ENCODE measurements around the gene BICD1.

The BICD1 gene

GRCh38 chr12:32419520-32419960 is 312.9 kb downstream of the BICD1 start:
- Histone ChIP-seq H3K27me3 (ENCODE audit: insufficient read depth, low read depth, severe bottlenecking) (no peaks in the 10 kb centered on the region), H3K4me3 (ENCODE audit: low read depth, low read length) (no peak overlapping the region), H3K36me3 (no peaks in the 10 kb centered on the region), H3K9me3 (ENCODE audit: severe bottlenecking) (no peaks in the 10 kb centered on the region), H3K27ac (no peak overlapping the region)
- TF ChIP-seq CTCF (IDR thresholded peaks at IDR 0.05; ENCODE audit: low read depth, low read length), result no peak
- no peak for DNase-seq

- Histone ChIP-seq H3K27ac (no peak overlapping the region), H3K9me3 (ENCODE audit: severe bottlenecking) (no peaks in the 10 kb centered on the region), H3K27me3 (ENCODE audit: insufficient read depth, low read depth, severe bottlenecking) (no peaks in the 10 kb centered on the region), H3K36me3 (no peaks in the 10 kb centered on the region), H3K4me3 (ENCODE audit: low read depth, low read length) (no peak overlapping the region)
- no peak for TF ChIP-seq CTCF (IDR thresholded peaks at IDR 0.05; ENCODE audit: low read depth, low read length)
- no peak for DNase-seq
These were observed 313.7 kb downstream of the BICD1 start for GRCh38 chr12:32420356-32420755.

- no peak for DNase-seq
- TF ChIP-seq CTCF (IDR thresholded peaks at IDR 0.05; ENCODE audit: low read depth, low read length), result no peak
- peaks cover 2% of the 10 kb centered on the region for H3K9me3 ChIP-seq (ENCODE audit: severe bottlenecking)
- H3K27me3 ChIP-seq (ENCODE audit: insufficient read depth, low read depth, severe bottlenecking), result no peaks in the 10 kb centered on the region
- H3K4me3 ChIP-seq (ENCODE audit: low read depth, low read length), result no peak overlapping the region
- no peaks in the 10 kb centered on the region for H3K36me3 ChIP-seq
- no peak overlapping the region for H3K27ac ChIP-seq
These were observed 316.9 kb downstream of the BICD1 start for GRCh38 chr12:32423559-32423958.

- no peak for DNase-seq
- Histone ChIP-seq H3K9me3 (ENCODE audit: severe bottlenecking) (peaks cover 2% of the 10 kb centered on the region), H3K27ac (no peak overlapping the region), H3K27me3 (ENCODE audit: insufficient read depth, low read depth, severe bottlenecking) (no peaks in the 10 kb centered on the region), H3K4me3 (ENCODE audit: low read depth, low read length) (no peak overlapping the region), H3K36me3 (no peaks in the 10 kb centered on the region)
- TF ChIP-seq CTCF (IDR thresholded peaks at IDR 0.05; ENCODE audit: low read depth, low read length), result no peak
These were observed 324.4 kb downstream of the BICD1 start for GRCh38 chr12:32431025-32431424.
